A549 treated with CORT108297 at 1 μM for 4 hours (cell line): ENCODE measurements around the gene SH2D1A. TPM values are rescaled to one million over a fixed set of nuclear protein-coding genes. Genes with fewer than 3 reads are reported as not detected.

Source experiments
- total RNA-seq: library from RNA; stranded (reverse); fragments of 200-300 nt; extraction: Qiagen RNA extraction; gene quantifications from 5 replicates; pipeline ENCODE4 v1.2.3, GENCODE V29; 2022

SH2D1A gene
- not detected in 5 replicates for total RNA-seq

GRCh38 chrX:124346117-124346876 is at the start of gene SH2D1A:
SH2D1A (plus strand) TSS chrX:124346563; CDS start chrX:124346643, 80 bp downstream.

DNA sequence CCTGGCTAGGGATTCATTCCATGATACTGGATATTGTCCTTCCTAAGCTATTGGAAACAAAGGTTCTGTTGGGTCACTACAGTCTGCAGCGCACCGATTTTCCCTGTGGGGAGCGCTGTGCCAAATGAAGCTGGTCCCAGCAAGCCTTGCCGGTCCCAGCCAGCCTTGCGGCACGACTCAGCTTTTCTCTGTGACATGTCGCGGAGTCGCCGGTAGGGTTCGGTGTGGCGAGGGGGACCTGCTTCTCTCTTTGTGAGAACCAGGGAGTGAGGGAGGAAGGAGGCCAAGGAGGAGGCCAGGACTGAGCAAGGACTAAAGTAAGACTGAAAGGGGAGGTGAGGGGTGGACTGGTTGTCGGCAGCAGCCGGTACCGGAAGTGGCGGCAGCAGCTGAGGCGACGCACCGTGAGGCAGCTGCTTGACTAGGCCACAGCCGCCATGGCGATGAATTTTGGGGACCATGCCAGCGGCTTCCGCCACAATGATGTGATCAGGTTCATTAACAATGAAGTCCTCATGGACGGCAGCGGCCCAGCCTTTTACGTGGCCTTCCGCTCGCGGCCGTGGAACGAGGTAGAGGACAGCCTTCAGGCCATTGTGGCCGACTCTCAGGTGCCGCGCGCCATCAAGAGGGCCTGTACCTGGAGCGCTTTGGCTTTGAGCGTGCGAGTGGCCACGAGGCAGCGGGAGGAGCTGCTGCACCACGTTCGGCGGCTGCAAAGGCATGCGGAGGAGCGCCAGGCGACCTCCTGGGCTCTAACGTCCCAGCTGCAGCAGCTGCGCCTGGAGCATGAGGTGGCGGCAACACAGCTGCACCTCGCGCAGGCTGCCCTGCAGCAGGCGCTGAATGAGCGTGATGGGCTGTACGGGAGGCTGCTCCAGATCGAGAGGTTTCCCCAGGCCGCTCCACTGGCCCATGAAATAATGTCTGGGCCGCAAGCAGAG is 13.6 kb upstream of the SH2D1A start, which contains the start of gene TEX13D:
Gene TEX13D (plus strand): TSS at position 180 of the 944 bp plus-strand sequence. CDS start 258 bp downstream, at position 438.

Other genes starting within 250 kb of the SH2D1A start
- not detected in 5 replicates for gene TEX13D, start 13.9 kb upstream of the SH2D1A start, total RNA-seq